Endothelial cell of umbilical vein (primary cell): Measurements from ENCODE around the gene GDF11. TPM values are rescaled to one million over a fixed set of nuclear protein-coding genes. Genes with fewer than 3 reads are reported as not detected.

ENCODE experiments used
- BruUV-seq: library from RNA; stranded (reverse); fragments of 400-500 nt; replicated peaks from 2 replicates; lab custom pipeline; 2021; lab: Mats Ljungman, UMichigan
- CTCF ChIA-PET: fragments of 300-600, 350-600 bp; sonication (Branson Sonifier 250); formaldehyde crosslinking; loops from one replicate; lab custom pipeline; 2021; ENCODE audit warnings: antibody characterized with exemption, inconsistent platforms; lab: Charles Lee
- POLR2A ChIA-PET: fragments of 300-600, 350-600 bp; sonication (Branson Sonifier 250); formaldehyde crosslinking; loops from one replicate; lab custom pipeline; 2021; ENCODE audit warnings: antibody characterized with exemption, inconsistent platforms; lab: Charles Lee
- DNase-seq: peaks from one replicate; pipeline ENCODE4 v3.0.0-alpha.2; 2011; ENCODE audit warnings: low read depth, low spot score
- FAIRE-seq: peaks from 2 replicates; lab custom pipeline; 2011; peaks lifted over from hg19 to GRCh38; lab: Jason Lieb, UNC
- H2AFZ ChIP-seq: 2 replicates; pipeline ENCODE4 v1.6.0; 2012; ENCODE audit warnings: low read depth, low read length, control low read depth, inconsistent platforms
- H3K27ac ChIP-seq: 2 replicates; pipeline ENCODE4 v1.5.1; 2011; ENCODE audit warnings: low read depth, mild to moderate bottlenecking, control low read depth, low read length, moderate library complexity; ENCODE audit not compliant: insufficient read depth
- H3K27me3 ChIP-seq, 2 experiments: 2 replicates each; pipeline versions ENCODE4 v1.6.0 to v1.6.1; 2011; ENCODE audit warnings: low read length in 2 of 2, mixed read lengths in 1 of 2; ENCODE audit not compliant: control insufficient read depth in 2 of 2, insufficient read depth in 2 of 2
- H3K36me3 ChIP-seq, 2 experiments: 2 replicates in 1 of 2; 3 replicates in 1 of 2; pipeline ENCODE4 v1.5.1; 2011; ENCODE audit warnings: low read length in 2 of 2, mild to moderate bottlenecking in 1 of 2, moderate library complexity in 1 of 2; ENCODE audit not compliant: control insufficient read depth in 2 of 2, insufficient read depth in 2 of 2; ENCODE audit errors: extremely low read depth in 1 of 2
- H3K4me1 ChIP-seq: 3 replicates; pipeline ENCODE4 v1.5.1; 2011; ENCODE audit warnings: mild to moderate bottlenecking, low read length; ENCODE audit not compliant: control insufficient read depth, insufficient read depth; ENCODE audit errors: extremely low read depth
- H3K4me2 ChIP-seq: 2 replicates; pipeline ENCODE4 v1.6.1; 2011; ENCODE audit warnings: low read length, control low read depth, mixed read lengths; ENCODE audit not compliant: insufficient read depth
- H3K4me3 ChIP-seq, 3 experiments: fragments of 200-600 bp in 1 of 3; sonication (generic), shearing (Covaris generic) in 1 of 3; replicated peaks in 1 of 3; 2 replicates each; pipeline ENCODE4 v1.5.1; 2011 to 2016; ENCODE audit warnings: control low read depth in 3 of 3, low read length in 3 of 3, mild to moderate bottlenecking in 2 of 3, inconsistent platforms in 1 of 3, low read depth in 1 of 3, moderate library complexity in 1 of 3; ENCODE audit not compliant: insufficient read depth in 1 of 3
- H3K79me2 ChIP-seq: 2 replicates; pipeline ENCODE4 v1.6.0; 2012; ENCODE audit warnings: low read length, inconsistent platforms; ENCODE audit not compliant: control insufficient read depth, insufficient read depth
- H3K9ac ChIP-seq: replicated peaks from 2 replicates; pipeline ENCODE3; 2011; ENCODE audit warnings: low read length, control low read depth; ENCODE audit not compliant: insufficient read depth; ENCODE audit errors: extremely low read depth
- H3K9me1 ChIP-seq: replicated peaks from 3 replicates; pipeline ENCODE4 v1.6.0; 2011; ENCODE audit warnings: mild to moderate bottlenecking, low read length; ENCODE audit not compliant: control insufficient read depth, insufficient read depth; ENCODE audit errors: extremely low read depth
- H3K9me3 ChIP-seq: replicated peaks from 2 replicates; pipeline ENCODE4 v1.5.1; 2012; ENCODE audit warnings: low read length, inconsistent platforms; ENCODE audit not compliant: control insufficient read depth, insufficient read depth
- H4K20me1 ChIP-seq: replicated peaks from 2 replicates; pipeline ENCODE3; 2011; ENCODE audit warnings: mild to moderate bottlenecking, low read length; ENCODE audit not compliant: control insufficient read depth, insufficient read depth; ENCODE audit errors: extremely low read depth
- CTCF ChIP-seq, 2 donors: IDR thresholded peaks; 1 replicate in 1 of 2; 2 replicates in 1 of 2; pipeline ENCODE4 v1.5.1; 2011; ENCODE audit warnings: low read length in 2 of 2, mild to moderate bottlenecking in 2 of 2, moderate library complexity in 2 of 2, control low read depth in 1 of 2, inconsistent platforms in 1 of 2, low read depth in 1 of 2; ENCODE audit not compliant: insufficient read depth in 1 of 2; ENCODE audit errors: extremely low read depth in 1 of 2
- EZH2 ChIP-seq: IDR thresholded peaks from 2 replicates; pipeline ENCODE4 v1.6.1; 2012; ENCODE audit warnings: borderline replicate concordance, low read depth, mild to moderate bottlenecking, moderate library complexity, low read length, inconsistent platforms; ENCODE audit not compliant: severe bottlenecking
- FOS ChIP-seq: IDR thresholded peaks from 2 replicates; pipeline ENCODE4 v1.6.1; 2011; ENCODE audit warnings: mild to moderate bottlenecking, low read length, moderate library complexity, borderline replicate concordance; ENCODE audit not compliant: insufficient read depth
- MYC ChIP-seq: IDR thresholded peaks from one replicate; pipeline ENCODE4 v1.6.1; 2011; ENCODE audit warnings: mild to moderate bottlenecking, low read depth, low read length
- POLR2A ChIP-seq: IDR thresholded peaks from 2 replicates; pipeline ENCODE4 v1.6.1; 2012; ENCODE audit warnings: low read depth, mild to moderate bottlenecking, control low read depth, low read length
- POLR2AphosphoS5 ChIP-seq: IDR thresholded peaks from 2 replicates; pipeline ENCODE4 v1.6.1; 2012; ENCODE audit warnings: low read depth, mild to moderate bottlenecking, control low read depth, low read length, moderate library complexity; ENCODE audit not compliant: insufficient read depth
- dilution Hi-C: fragments of 300-500 bp; cut with MboI; formaldehyde crosslinking; loops from one replicate; pipeline ENCODE4 v1.15.0; 2019; ENCODE audit warnings: low sequenced_read_pairs; ENCODE audit not compliant: extremely low pct_ligation_motif_present
- intact Hi-C: fragments of 100-400 bp; cut with micrococcal nuclease; formaldehyde crosslinking; loops from one replicate; pipeline ENCODE4 v1.10.0; 2022
- polyA plus RNA-seq, 4 experiments: library from polyadenylated mRNA; depleted of rRNA in 3 of 4; stranded (reverse) in 3 of 4; unstranded in 1 of 4; fragments of >200 nt; gene quantifications; 2 replicates each; pipeline versions ENCODE4 v1.2.1 to v1.2.3, GENCODE V29; 2011 to 2012; ENCODE audit warnings: missing spikeins in 1 of 4
- total RNA-seq: library from RNA; stranded (reverse); gene quantifications from 2 replicates; pipeline ENCODE4 v1.2.3, GENCODE V29; 2021
- TF ChIP-seq, protein P1 (sequence below): IDR thresholded peaks from 2 replicates; pipeline ENCODE4 v1.6.1; 2011; ENCODE audit not compliant: insufficient read depth, insufficient read length

GDF11 gene
- total and polyA plus RNA-seq, 2 donors (not counting 3 experiments of a cell fraction or from before 2014, with no cell fraction given) = 10.0 to 18.7 TPM

- Histone ChIP-seq H3K4me2 (no peak overlapping the region), H3K9me3 (no peaks in the 10 kb centered on the region), H3K4me3 (no peak overlapping the region), H3K27me3 (no peaks in the 10 kb centered on the region), H2AFZ (no peak overlapping the region), H3K4me1 (no peaks in the 10 kb centered on the region), H3K27ac (no peak overlapping the region), H3K36me3 (peaks cover 4 to 13% of the 10 kb centered on the region in 2 experiments), H4K20me1 (no peaks in the 10 kb centered on the region), H3K9me1 (no peaks in the 10 kb centered on the region), H3K79me2 (peaks cover 8% of the 10 kb centered on the region), H3K9ac (no peak overlapping the region)
- TF ChIP-seq CTCF (IDR thresholded peaks at IDR 0.05; ENCODE audit: extremely low read depth in 1 of 2, insufficient read depth in 1 of 2, low read depth in 1 of 2, low read length in 2 of 2) = no peak
- DNase-seq (no peak), FAIRE-seq (no peak)
- POLR2A ChIA-PET = interaction anchor here (0.8 kb wide), 1 partner anchor 21 kb away, joined by 3 read pairs; no protein-coding TSS in a partner anchor
- BruUV-seq = no TSS peak
- dilution Hi-C loops (no loop called here), intact Hi-C loops (no loop called here)
- CTCF ChIA-PET = interaction anchor here (0.8 kb wide), 1 partner anchor 27 kb away, joined by 4 read pairs; no protein-coding TSS in a partner anchor
These were observed 22.9 kb downstream of the GDF11 start for GRCh38 chr12:55765736-55766290.

GRCh38 chr12:55767156-55767555, 24.2 kb downstream of the GDF11 start:
- BruUV-seq = no TSS peak
- intact Hi-C loops = no loop called here
- TF ChIP-seq FOS (no peak), EZH2 (no peak), POLR2AphosphoS5 (no peak), MYC (no peak), POLR2A (no peak), CTCF (IDR thresholded peaks at IDR 0.05; ENCODE audit: extremely low read depth in 1 of 2, insufficient read depth in 1 of 2, low read depth in 1 of 2, low read length in 2 of 2) (no peak)
- TF ChIP-seq, protein P1, sequence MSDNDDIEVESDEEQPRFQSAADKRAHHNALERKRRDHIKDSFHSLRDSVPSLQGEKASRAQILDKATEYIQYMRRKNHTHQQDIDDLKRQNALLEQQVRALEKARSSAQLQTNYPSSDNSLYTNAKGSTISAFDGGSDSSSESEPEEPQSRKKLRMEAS = no peak
- H3K9ac ChIP-seq = no peak overlapping the region
- ChIA-PET POLR2A (no interaction called here), CTCF (interaction anchor here (0.6 kb wide), 1 partner anchor 23 kb away, joined by 4 read pairs; no protein-coding TSS in a partner anchor)
- H3K27me3 ChIP-seq = no peaks in the 10 kb centered on the region
- peaks cover 4 to 18% of the 10 kb centered on the region in 2 experiments for H3K36me3 ChIP-seq
- H3K27ac ChIP-seq = no peak overlapping the region
- H4K20me1 ChIP-seq = no peaks in the 10 kb centered on the region
- FAIRE-seq (no peak), DNase-seq (no peak)
- H2AFZ ChIP-seq = no peak overlapping the region
- H3K4me3 ChIP-seq = no peak overlapping the region
- dilution Hi-C loops = no loop called here
- H3K79me2 ChIP-seq = peaks cover 11% of the 10 kb centered on the region
- no peaks in the 10 kb centered on the region for H3K4me1 ChIP-seq
- no peaks in the 10 kb centered on the region for H3K9me3 ChIP-seq
- no peaks in the 10 kb centered on the region for H3K9me1 ChIP-seq
- H3K4me2 ChIP-seq = no peak overlapping the region
